ENCODE measurements around the gene NBEAL1.
"Not testable (repeated sequence)": the region's sequence is repeated elsewhere in the genome, so short reads cannot be mapped to it uniquely, and the experiment has no call there.

NBEAL1 gene

DNA sequence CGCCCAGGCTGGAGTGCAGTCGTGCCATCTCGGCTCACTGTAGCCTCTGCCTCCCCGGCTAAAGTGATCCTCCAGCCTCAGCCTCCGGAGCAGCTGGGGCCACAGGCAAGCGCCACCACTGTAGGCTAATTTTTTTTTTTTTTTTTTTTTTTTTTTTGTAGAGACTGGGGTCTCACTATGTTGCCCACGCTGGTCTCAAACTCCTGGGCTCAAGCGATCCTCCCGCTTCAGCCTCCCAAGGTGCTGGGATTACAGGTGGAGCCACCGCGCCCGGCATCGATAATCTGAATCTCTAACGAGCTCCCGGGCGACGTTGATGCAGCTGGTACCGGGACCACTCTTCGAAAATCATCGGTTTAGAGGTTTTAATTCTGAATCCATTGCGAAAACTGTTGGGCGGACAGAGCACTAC lies 223.6 kb downstream of the NBEAL1 start:
- DNase-seq, result no peak

- DNase-seq, result peak; percentile 96 to 97
These were observed 224.2 kb downstream of the NBEAL1 start, which contains the start of gene CYP20A1 for GRCh38 chr2:203238704-203239526. Gene CYP20A1 (plus strand): TSS chr2:203239018. CDS start chr2:203239063, 45 bp downstream.

DNA sequence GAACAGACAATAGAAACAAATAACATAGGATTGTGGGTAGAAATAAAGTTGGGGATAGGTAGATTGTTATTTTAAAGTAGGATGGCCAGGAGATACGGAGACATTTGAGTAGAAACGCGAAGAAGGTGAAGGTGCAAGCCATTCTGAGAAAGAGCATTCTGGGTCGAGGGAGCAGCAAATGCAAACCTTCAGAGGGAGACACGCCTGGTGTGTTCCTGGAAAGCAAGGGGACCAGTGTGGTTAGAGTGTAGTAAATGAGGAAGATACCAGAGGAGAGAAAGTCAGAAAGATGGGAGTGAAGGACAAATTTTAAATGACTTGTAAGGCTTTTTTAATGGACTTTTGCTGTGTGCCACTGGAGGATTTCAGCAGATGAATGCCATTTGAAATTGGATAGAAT lies 225.8 kb downstream of the NBEAL1 start:
- no peak for DNase-seq

DNA sequence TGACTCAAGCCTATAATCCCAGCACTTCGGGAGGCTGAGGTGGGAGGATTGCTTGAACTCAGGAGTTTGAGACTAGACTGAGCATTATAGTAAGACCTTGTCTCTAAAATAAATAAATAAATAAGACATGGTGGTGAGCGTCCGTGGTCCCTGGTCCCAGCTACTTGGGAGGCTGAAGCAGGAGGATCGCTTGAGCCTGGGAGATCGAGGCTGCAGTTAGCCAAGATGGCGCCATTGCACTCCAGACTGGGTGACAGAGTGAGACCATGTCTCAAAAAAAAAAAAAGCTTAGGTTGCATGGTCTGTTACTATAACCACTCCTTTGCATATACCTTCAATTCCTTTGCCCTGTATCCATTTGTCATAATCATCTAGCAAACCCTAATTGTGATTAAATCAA lies 227.8 kb downstream of the NBEAL1 start:
- no peak for DNase-seq

GRCh38 chr2:203246646-203247045 lies 232.0 kb downstream of the NBEAL1 start:
- DNase-seq, result no peak

DNA sequence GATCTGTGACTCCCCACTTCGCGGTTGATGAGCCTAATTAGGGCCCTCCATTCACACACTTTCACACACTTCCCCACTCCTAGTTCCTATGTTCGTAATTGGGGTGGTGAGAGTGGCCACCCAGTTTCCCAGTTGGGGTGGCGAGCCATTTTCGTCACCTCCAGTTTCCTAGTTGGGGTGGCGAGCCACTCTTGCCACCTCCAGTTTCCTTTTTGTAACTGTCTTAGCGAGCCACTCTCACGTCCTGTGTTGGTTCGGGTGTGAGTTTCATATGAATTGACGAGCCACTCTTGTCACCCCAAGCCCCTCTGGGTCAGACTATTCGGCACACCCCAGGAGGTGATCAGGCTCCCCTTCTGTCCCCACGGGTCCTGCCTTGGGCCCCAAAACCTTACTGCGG lies 238.1 kb downstream of the NBEAL1 start:
- no peak for DNase-seq

DNA sequence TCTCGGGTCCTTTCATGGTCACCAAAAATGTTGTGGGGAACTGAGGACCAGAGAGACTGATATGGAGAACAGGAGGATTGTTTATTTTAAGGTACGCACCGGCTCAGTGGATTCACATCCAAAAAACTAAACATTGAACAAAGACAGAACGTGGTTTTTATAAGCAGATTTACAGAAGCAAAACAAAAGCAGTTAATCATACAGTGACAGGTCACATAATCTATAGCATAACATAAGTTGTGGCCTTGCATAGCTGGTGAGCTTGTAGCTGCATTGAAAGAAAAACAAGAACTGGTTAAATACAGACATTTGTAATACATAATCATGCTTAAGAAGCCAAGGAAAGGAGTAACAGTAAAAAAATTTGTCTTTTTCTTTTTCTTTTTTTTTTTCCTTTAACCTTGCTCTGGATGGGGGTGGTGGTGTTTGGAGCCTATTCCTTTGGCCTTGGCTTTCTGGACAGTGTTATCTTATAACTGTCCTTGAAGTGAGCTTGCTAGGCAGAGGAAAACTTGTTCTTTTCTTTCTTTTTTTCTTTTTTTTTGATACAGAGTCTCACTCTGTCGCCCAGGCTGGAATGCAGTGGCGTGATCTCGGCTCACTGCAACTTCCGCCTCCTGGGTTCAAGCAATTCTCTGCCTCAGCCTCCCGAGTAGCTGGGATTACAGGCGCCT lies 238.9 kb downstream of the NBEAL1 start:
- not testable (repeated sequence) for DNase-seq

DNA sequence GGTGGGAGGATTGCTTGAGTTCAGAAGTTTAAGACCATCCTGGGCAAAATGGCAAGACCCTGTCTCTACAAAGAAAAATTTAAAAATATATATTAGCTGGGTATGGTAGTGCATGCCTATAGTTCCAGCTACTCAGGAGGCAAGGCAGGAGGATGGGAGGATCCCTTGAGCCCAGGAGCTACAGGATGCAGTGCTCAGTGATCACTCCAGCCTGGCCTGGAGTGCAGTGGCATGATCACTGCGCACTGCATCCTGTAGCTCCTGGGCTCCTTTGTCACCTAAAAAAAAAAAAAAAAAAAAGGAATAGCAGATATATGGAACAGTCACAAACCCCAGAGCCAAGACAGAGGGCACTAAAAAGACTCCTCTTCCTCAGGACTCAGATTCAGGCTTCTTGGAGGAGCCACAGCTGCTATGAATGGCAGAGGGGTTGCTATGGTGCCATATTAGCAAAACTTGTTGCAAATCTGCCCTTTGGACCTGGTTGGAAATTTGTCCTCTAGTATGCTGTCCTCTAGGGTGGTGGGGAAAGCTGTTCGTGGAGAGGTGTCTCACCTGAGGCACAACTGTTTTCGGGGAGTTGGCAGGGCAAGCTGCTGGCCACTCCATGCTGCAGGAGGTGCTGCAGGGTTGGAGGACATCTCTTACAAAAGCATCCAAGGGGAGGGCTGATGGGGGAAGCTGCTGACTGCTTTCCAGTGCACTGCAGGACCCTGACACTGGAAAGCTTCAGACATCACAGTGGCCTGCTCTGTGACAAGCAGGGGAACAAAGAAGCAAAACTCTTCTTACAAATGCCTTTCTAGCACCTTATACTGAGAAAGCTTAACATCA lies 246.9 kb downstream of the NBEAL1 start:
- no peak for DNase-seq

Measured in activated CD4-positive, alpha-beta T cell treated with anti-CD3 and anti-CD28 coated beads, Interleukin-2, amount 50 U/mL, for 4 hours (primary cell).